Measurements from ENCODE around the gene TENT4A. TPM values are rescaled to one million over a fixed set of nuclear protein-coding genes. Genes with fewer than 3 reads are reported as not detected.

TENT4A gene
- total RNA-seq, 1 experiment from 2014 or later, result 39.3 TPM

DNA sequence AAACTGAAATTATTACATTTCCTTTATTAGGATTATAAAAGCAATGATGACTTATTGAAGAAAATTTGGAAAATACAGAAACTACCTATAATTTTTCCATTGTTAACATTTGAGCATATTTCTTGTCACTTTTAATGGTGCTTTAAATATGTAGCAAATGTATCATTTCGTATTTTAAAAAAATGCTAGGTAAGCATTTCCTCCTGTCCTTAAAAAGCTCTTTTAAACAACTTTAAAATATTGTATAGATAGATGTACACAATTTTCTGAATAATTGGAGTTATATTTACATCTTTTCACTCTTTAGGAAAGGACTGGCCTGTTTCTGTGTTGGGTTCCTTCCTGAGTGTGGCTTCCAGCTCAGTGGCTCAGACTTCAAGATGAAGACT, 15.6 kb downstream of the TENT4A start:
- no TSS peak for BruUV-seq (replicated peaks)
- H3K4me1 ChIP-seq (ENCODE audit: insufficient read depth, low read length), result peaks cover 15% of the 10 kb centered on the region
- DNase-seq (no peak), ATAC-seq (no peak)
- no peaks in the 10 kb centered on the region for H3F3A ChIP-seq (ENCODE audit: low read length, unreplicated experiment)
- H3K4me3 ChIP-seq (ENCODE audit: low read length), result no peak overlapping the region
- H4K20me1 ChIP-seq (ENCODE audit: low read length), result peaks cover 73% of the 10 kb centered on the region
- no peaks in the 10 kb centered on the region for H3K9me3 ChIP-seq (ENCODE audit: low read length)
- intact Hi-C loops (cut with micrococcal nuclease), result no loop called here
- no peaks in the 10 kb centered on the region for H3K27me3 ChIP-seq (ENCODE audit: low read length)
- H3K79me2 ChIP-seq (ENCODE audit: low read length), result peaks cover 100% of the 10 kb centered on the region
- TF ChIP-seq, protein P1, sequence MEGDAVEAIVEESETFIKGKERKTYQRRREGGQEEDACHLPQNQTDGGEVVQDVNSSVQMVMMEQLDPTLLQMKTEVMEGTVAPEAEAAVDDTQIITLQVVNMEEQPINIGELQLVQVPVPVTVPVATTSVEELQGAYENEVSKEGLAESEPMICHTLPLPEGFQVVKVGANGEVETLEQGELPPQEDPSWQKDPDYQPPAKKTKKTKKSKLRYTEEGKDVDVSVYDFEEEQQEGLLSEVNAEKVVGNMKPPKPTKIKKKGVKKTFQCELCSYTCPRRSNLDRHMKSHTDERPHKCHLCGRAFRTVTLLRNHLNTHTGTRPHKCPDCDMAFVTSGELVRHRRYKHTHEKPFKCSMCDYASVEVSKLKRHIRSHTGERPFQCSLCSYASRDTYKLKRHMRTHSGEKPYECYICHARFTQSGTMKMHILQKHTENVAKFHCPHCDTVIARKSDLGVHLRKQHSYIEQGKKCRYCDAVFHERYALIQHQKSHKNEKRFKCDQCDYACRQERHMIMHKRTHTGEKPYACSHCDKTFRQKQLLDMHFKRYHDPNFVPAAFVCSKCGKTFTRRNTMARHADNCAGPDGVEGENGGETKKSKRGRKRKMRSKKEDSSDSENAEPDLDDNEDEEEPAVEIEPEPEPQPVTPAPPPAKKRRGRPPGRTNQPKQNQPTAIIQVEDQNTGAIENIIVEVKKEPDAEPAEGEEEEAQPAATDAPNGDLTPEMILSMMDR (conservative IDR thresholded peaks at IDR 0.05; ENCODE audit: low read depth, low read length), result no peak
- no peak for TF ChIP-seq EZH2phosphoT487 (IDR thresholded peaks at IDR 0.05; ENCODE audit: borderline replicate concordance, low read length)
- TF ChIP-seq EZH2 (IDR thresholded peaks at IDR 0.05; ENCODE audit: low read length, unreplicated experiment), result no peak
- H2AFZ ChIP-seq (ENCODE audit: low read length), result no peak overlapping the region
- no peak overlapping the region for H3K27ac ChIP-seq (ENCODE audit: low read length)
- peaks cover 19% of the 10 kb centered on the region; the same call in 1 of the 2 replicates for H3K36me3 ChIP-seq (ENCODE audit: low read depth, low read length)
- no peak overlapping the region for H3K9ac ChIP-seq (ENCODE audit: low read length)
- ChIA-PET CTCF (no interaction called here), POLR2A (ENCODE audit: unreplicated experiment) (no interaction called here)
- H3K9me2 ChIP-seq (replicated peaks; ENCODE audit: low read length), result no peaks in the 10 kb centered on the region
- H3K4me2 ChIP-seq (ENCODE audit: low read length), result no peak overlapping the region

- Histone ChIP-seq H3K9ac (ENCODE audit: low read length) (no peak overlapping the region), H3K4me3 (ENCODE audit: low read length) (no peak overlapping the region), H3K79me2 (ENCODE audit: low read length) (peaks cover 100% of the 10 kb centered on the region), H3K27ac (ENCODE audit: low read length) (no peak overlapping the region), H3K4me1 (ENCODE audit: insufficient read depth, low read length) (peaks cover 15% of the 10 kb centered on the region), H4K20me1 (ENCODE audit: low read length) (peaks cover 66% of the 10 kb centered on the region), H3K9me2 (replicated peaks; ENCODE audit: low read length) (no peaks in the 10 kb centered on the region), H3K9me3 (ENCODE audit: low read length) (no peaks in the 10 kb centered on the region), H3K27me3 (ENCODE audit: low read length) (no peaks in the 10 kb centered on the region), H3K36me3 (ENCODE audit: low read depth, low read length) (peaks cover 16% of the 10 kb centered on the region; the same call in 1 of the 2 replicates), H3K4me2 (ENCODE audit: low read length) (no peak overlapping the region), H3F3A (ENCODE audit: low read length, unreplicated experiment) (no peaks in the 10 kb centered on the region), H2AFZ (ENCODE audit: low read length) (no peak overlapping the region)
- DNase-seq (no peak), ATAC-seq (no peak)
- CTCF ChIA-PET, result no interaction called here
- no TSS peak for BruUV-seq (replicated peaks)
- TF ChIP-seq EZH2phosphoT487 (IDR thresholded peaks at IDR 0.05; ENCODE audit: borderline replicate concordance, low read length) (no peak), EZH2 (IDR thresholded peaks at IDR 0.05; ENCODE audit: low read length, unreplicated experiment) (no peak)
- TF ChIP-seq, protein P1 (conservative IDR thresholded peaks at IDR 0.05; ENCODE audit: low read depth, low read length), result no peak
- POLR2A ChIA-PET (ENCODE audit: unreplicated experiment), result no interaction called here
- intact Hi-C loops (cut with micrococcal nuclease), result no loop called here
These were observed 16.4 kb downstream of the TENT4A start for GRCh38 chr5:6729386-6730310.

DNA sequence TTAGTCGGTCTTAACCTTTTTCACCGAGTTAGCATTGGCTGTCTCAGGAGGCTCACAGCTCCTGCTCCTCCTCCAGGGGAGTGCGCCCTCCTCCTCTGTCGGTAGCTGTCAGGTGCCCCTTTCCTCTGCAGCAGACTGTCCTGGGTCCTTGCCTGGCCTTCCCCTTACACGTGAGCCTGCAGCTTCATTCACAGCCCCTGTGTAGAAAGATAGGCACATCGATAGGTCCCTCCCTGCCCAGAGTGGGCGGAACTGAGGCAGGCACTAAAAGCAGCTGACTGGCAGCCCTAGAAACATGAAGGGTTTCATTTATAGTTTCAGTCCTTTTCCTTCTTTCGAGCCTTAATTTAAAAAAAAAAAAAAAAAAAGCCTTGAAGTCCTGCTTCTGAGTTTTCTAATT, 17.2 kb downstream of the TENT4A start:
- Histone ChIP-seq H3F3A (ENCODE audit: low read length, unreplicated experiment) (no peaks in the 10 kb centered on the region), H3K9ac (ENCODE audit: low read length) (no peak overlapping the region), H3K9me3 (ENCODE audit: low read length) (no peaks in the 10 kb centered on the region), H3K36me3 (ENCODE audit: low read depth, low read length) (peaks cover 14% of the 10 kb centered on the region; the same call in 1 of the 2 replicates), H4K20me1 (ENCODE audit: low read length) (peaks cover 70% of the 10 kb centered on the region), H3K27ac (ENCODE audit: low read length) (no peak overlapping the region), H3K79me2 (ENCODE audit: low read length) (peaks cover 100% of the 10 kb centered on the region), H3K4me3 (ENCODE audit: low read length) (no peak overlapping the region), H2AFZ (ENCODE audit: low read length) (no peak overlapping the region), H3K9me2 (replicated peaks; ENCODE audit: low read length) (no peaks in the 10 kb centered on the region), H3K27me3 (ENCODE audit: low read length) (no peaks in the 10 kb centered on the region), H3K4me2 (ENCODE audit: low read length) (no peak overlapping the region), H3K4me1 (ENCODE audit: insufficient read depth, low read length) (peaks cover 15% of the 10 kb centered on the region)
- DNase-seq (no peak), ATAC-seq (no peak)
- ChIA-PET POLR2A (ENCODE audit: unreplicated experiment) (no interaction called here), CTCF (no interaction called here)
- TF ChIP-seq EZH2phosphoT487 (IDR thresholded peaks at IDR 0.05; ENCODE audit: borderline replicate concordance, low read length) (no peak), EZH2 (IDR thresholded peaks at IDR 0.05; ENCODE audit: low read length, unreplicated experiment) (no peak)
- TF ChIP-seq, protein P1 (conservative IDR thresholded peaks at IDR 0.05; ENCODE audit: low read depth, low read length), result no peak
- no TSS peak for BruUV-seq (replicated peaks)
- intact Hi-C loops (cut with micrococcal nuclease), result no loop called here

All from PC-3 (cell line).